ENCODE measurements around the gene PLEKHG4B. TPM values are rescaled to one million over a fixed set of nuclear protein-coding genes. Genes with fewer than 3 reads are reported as not detected.

Gene PLEKHG4B
- total RNA-seq, 2 donors from 2014 or later, result 0.05 to 0.17 TPM

DNA sequence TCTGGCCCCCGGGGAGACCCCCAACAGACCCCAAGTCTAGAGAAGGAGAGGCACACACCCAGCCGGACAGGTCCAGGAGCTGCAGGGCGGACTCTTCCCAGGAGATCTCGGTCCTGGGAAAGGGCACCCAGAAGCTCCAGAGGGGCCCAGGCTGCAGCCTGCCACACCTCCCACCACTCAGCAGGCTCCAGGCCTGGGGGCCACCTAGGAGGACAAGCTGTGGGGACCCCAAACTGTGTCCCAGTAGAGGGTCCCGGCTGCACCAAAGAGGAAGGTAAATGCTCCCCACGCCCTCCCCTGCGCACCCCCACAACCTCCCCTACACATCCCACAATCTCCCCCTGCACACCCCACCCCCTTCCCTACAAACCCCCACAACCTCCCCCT, 48.5 kb downstream of the PLEKHG4B start:
- no peak overlapping the region for H3K9ac ChIP-seq (ENCODE audit: low read depth in 2 of 2, low read length in 2 of 2)
- no peaks in the 10 kb centered on the region for H3K9me3 ChIP-seq
- intact Hi-C loops (cut with DNase I), result no loop called here
- no peaks in the 10 kb centered on the region for H3K36me3 ChIP-seq
- H3K4me3 ChIP-seq, result no peak overlapping the region
- TF ChIP-seq, protein P1, sequence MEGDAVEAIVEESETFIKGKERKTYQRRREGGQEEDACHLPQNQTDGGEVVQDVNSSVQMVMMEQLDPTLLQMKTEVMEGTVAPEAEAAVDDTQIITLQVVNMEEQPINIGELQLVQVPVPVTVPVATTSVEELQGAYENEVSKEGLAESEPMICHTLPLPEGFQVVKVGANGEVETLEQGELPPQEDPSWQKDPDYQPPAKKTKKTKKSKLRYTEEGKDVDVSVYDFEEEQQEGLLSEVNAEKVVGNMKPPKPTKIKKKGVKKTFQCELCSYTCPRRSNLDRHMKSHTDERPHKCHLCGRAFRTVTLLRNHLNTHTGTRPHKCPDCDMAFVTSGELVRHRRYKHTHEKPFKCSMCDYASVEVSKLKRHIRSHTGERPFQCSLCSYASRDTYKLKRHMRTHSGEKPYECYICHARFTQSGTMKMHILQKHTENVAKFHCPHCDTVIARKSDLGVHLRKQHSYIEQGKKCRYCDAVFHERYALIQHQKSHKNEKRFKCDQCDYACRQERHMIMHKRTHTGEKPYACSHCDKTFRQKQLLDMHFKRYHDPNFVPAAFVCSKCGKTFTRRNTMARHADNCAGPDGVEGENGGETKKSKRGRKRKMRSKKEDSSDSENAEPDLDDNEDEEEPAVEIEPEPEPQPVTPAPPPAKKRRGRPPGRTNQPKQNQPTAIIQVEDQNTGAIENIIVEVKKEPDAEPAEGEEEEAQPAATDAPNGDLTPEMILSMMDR (IDR thresholded peaks at IDR 0.05), result no peak
- no peaks in the 10 kb centered on the region for H3K4me1 ChIP-seq
- no peaks in the 10 kb centered on the region for H3K27me3 ChIP-seq
- H3K27ac ChIP-seq, result no peak overlapping the region
- no peak for DNase-seq

DNA sequence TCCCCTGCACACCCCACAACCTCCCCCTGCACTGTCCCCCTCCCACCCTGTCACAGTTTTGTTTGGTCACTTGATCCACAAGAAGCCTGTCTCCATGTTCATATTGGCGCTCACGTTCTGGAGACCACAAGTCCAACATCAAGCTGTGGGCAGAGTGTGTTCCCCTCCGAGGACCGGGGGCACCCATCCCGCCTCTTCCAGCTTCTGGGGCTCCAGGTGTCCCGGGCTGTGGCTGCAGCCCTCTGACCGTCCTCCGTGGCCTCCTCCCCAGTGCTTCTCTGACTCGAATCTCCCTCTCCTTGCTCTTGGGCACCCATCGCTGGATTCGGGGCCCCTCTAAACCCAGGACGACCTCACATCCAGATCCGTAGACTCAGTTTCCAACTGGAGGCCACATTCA, 49.2 kb downstream of the PLEKHG4B start:
- Histone ChIP-seq H3K9me3 (no peaks in the 10 kb centered on the region), H3K9ac (ENCODE audit: low read depth in 2 of 2, low read length in 2 of 2) (no peak overlapping the region), H3K27ac (no peak overlapping the region), H3K4me1 (no peaks in the 10 kb centered on the region), H3K4me3 (no peak overlapping the region), H3K27me3 (no peaks in the 10 kb centered on the region), H3K36me3 (no peaks in the 10 kb centered on the region)
- intact Hi-C loops (cut with DNase I), result no loop called here
- no peak for DNase-seq
- TF ChIP-seq, protein P1 (IDR thresholded peaks at IDR 0.05), result no peak

DNA sequence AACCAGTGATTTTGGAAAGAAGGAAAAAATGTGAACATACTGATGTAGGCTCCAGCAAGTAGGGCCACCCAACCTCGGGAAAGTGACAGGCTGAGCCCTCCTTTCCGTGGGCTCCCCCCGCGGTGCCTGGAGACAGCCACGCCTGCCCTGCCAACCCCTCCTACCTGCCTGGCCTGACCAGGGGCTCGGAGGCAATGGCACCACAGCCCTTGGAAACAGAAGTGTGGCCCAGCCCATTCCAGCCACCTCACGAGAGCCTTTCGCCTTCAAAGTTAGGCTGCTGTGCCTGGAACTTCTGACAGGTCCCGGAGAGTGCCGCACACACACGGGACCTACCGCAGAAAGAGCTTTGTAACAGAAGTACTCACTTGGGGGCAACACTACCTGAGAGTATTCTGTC, 49.8 kb downstream of the PLEKHG4B start:
- TF ChIP-seq, protein P1 (IDR thresholded peaks at IDR 0.05), result no peak
- Histone ChIP-seq H3K4me1 (no peaks in the 10 kb centered on the region), H3K27ac (no peak overlapping the region), H3K4me3 (no peak overlapping the region), H3K9me3 (no peaks in the 10 kb centered on the region), H3K27me3 (no peaks in the 10 kb centered on the region), H3K36me3 (no peaks in the 10 kb centered on the region), H3K9ac (ENCODE audit: low read depth in 2 of 2, low read length in 2 of 2) (no peak overlapping the region)
- intact Hi-C loops (cut with DNase I), result no loop called here
- DNase-seq, result no peak

DNA sequence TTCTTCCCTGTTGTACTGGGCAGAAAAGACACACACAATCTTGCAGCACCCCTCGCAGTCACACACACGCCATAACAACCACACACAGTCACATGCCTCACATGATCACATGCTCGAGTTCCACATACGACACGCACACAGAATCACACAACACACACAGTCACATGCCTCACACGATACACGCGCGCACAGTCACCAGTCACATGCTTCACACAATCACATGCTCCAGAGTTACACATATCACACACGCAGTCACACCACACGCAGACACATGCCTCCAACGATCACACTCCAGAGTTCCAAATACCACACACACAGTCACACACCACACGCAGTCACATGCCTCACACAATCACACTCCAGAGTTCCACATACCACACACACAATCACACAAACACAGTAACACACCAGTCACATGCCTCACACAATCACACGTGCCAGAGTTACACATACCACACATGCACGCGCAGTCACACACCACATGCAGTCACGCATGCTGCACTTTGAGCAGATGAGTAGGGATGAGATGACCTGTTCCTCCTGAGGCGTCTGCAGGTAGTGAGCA, 50.4 kb downstream of the PLEKHG4B start:
- Histone ChIP-seq H3K4me1 (no peaks in the 10 kb centered on the region), H3K9ac (ENCODE audit: low read depth in 2 of 2, low read length in 2 of 2) (no peak overlapping the region), H3K36me3 (no peaks in the 10 kb centered on the region), H3K4me3 (no peak overlapping the region), H3K27ac (no peak overlapping the region), H3K9me3 (no peaks in the 10 kb centered on the region), H3K27me3 (no peaks in the 10 kb centered on the region)
- intact Hi-C loops (cut with DNase I), result no loop called here
- TF ChIP-seq, protein P1 (IDR thresholded peaks at IDR 0.05), result no peak
- no peak for DNase-seq

DNA sequence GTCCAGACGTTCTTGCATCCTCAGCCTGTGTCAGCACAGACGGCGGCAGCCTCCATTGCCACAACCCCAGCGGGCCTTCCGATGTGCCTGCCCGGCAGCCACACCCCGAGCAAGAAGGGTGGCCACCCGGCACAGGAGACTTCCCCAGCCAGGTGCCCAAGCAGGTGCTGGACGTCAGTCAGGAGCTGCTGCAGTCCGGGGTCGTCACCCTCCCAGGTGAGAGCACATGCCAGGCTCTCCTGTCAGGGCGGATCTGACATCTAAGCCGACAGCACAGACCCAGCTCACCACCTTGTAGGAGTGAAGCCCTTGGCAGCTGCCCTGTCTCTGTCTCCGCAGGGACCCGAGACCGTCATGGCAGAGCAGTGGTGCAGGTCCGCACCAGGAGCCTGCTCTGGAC, 51.1 kb downstream of the PLEKHG4B start:
- Histone ChIP-seq H3K27me3 (no peaks in the 10 kb centered on the region), H3K9me3 (no peaks in the 10 kb centered on the region), H3K9ac (ENCODE audit: low read depth in 2 of 2, low read length in 2 of 2) (no peak overlapping the region), H3K4me3 (no peak overlapping the region), H3K4me1 (no peaks in the 10 kb centered on the region), H3K27ac (no peak overlapping the region), H3K36me3 (no peaks in the 10 kb centered on the region)
- TF ChIP-seq, protein P1 (IDR thresholded peaks at IDR 0.05), result no peak
- no peak for DNase-seq
- intact Hi-C loops (cut with DNase I), result no loop called here

Measured in colonic mucosa (tissue), 4 donors.